ENCODE data around the gene TMEM62.

GRCh38 chr15:43118286-43118685 is 15.1 kb upstream of the TMEM62 start:
- TF ChIP-seq CTCF (IDR thresholded peaks at IDR 0.05) (no peak), POLR2A (IDR thresholded peaks at IDR 0.05) (no peak)
